Measurements from ENCODE around the gene EXOC4. TPM values are rescaled to one million over a fixed set of nuclear protein-coding genes. Genes with fewer than 3 reads are reported as not detected.

Gene EXOC4
- total RNA-seq, 2 experiments from 2014 or later = 58.0 to 59.9 TPM

GRCh38 chr7:133780912-133781311, 528.0 kb downstream of the EXOC4 start:
- Mint-ChIP-seq H3K9me3 (peaks cover 6% of the 10 kb centered on the region), H3K4me3 (no peak overlapping the region), H3K27ac (no peak overlapping the region), H3K27me3 (no peaks in the 10 kb centered on the region), H3K36me3 (ENCODE audit: low read depth) (peaks cover 29% of the 10 kb centered on the region), H3K4me1 (ENCODE audit: low read depth) (no peaks in the 10 kb centered on the region)
- H3K27me3 ChIP-seq (ENCODE audit: control insufficient read depth in 1 of 2, insufficient read depth in 2 of 2, low read length in 2 of 2) = no peaks in the 10 kb centered on the region
- ATAC-seq (ENCODE audit: poor library complexity) = no peak
- H3K27ac ChIP-seq (ENCODE audit: low read depth in 1 of 2, low read length in 2 of 2) = no peak overlapping the region
- no peak for TF ChIP-seq CTCF (IDR thresholded peaks at IDR 0.05)
- no peak for DNase-seq
- H3K4me3 ChIP-seq (ENCODE audit: low read length) = no peak overlapping the region
- peaks cover 0 to 3% of the 10 kb centered on the region in 2 experiments for H3K9me3 ChIP-seq (ENCODE audit: control insufficient read depth in 1 of 2, insufficient read depth in 1 of 2, low read length in 2 of 2)
- ChIA-PET POLR2A (no interaction called here), CTCF (no interaction called here)
- no peaks in the 10 kb centered on the region for H3K4me1 ChIP-seq (ENCODE audit: insufficient read depth, low read length)
- intact Hi-C loops (cut with DNase I, micrococcal nuclease) = no loop called here
- no peaks in the 10 kb centered on the region for H3K36me3 ChIP-seq (ENCODE audit: insufficient read depth, low read length)

GRCh38 chr7:133781486-133782090, 528.7 kb downstream of the EXOC4 start:
- no peaks in the 10 kb centered on the region for H3K27me3 Mint-ChIP-seq

GRCh38 chr7:133782470-133782869, 529.6 kb downstream of the EXOC4 start:
- Histone ChIP-seq H3K27ac (ENCODE audit: low read depth in 1 of 2, low read length in 2 of 2) (no peak overlapping the region), H3K4me3 (ENCODE audit: low read length) (no peak overlapping the region), H3K9me3 (ENCODE audit: control insufficient read depth in 1 of 2, insufficient read depth in 1 of 2, low read length in 2 of 2) (peaks cover 0 to 3% of the 10 kb centered on the region in 2 experiments), H3K4me1 (ENCODE audit: insufficient read depth, low read length) (no peaks in the 10 kb centered on the region), H3K36me3 (ENCODE audit: insufficient read depth, low read length) (no peaks in the 10 kb centered on the region), H3K27me3 (ENCODE audit: control insufficient read depth in 1 of 2, insufficient read depth in 2 of 2, low read length in 2 of 2) (no peaks in the 10 kb centered on the region)
- intact Hi-C loops (cut with DNase I, micrococcal nuclease) = no loop called here
- POLR2A ChIA-PET = no interaction called here
- H3K4me3 Mint-ChIP-seq = no peak overlapping the region
- DNase-seq (no peak), ATAC-seq (ENCODE audit: poor library complexity) (no peak)
- H3K9me3 Mint-ChIP-seq = peaks cover 4% of the 10 kb centered on the region
- H3K27me3 Mint-ChIP-seq = no peaks in the 10 kb centered on the region
- H3K27ac Mint-ChIP-seq = no peak overlapping the region
- CTCF ChIA-PET = no interaction called here
- peaks cover 19% of the 10 kb centered on the region for H3K36me3 Mint-ChIP-seq (ENCODE audit: low read depth)
- TF ChIP-seq CTCF (IDR thresholded peaks at IDR 0.05) = no peak
- no peaks in the 10 kb centered on the region for H3K4me1 Mint-ChIP-seq (ENCODE audit: low read depth)

More at GRCh38 chr7:133781486-133782090, 528.7 kb downstream of the EXOC4 start:
- POLR2A ChIA-PET = no interaction called here
- H3K36me3 ChIP-seq (ENCODE audit: insufficient read depth, low read length) = no peaks in the 10 kb centered on the region
- no peak for DNase-seq
- Mint-ChIP-seq H3K27ac (no peak overlapping the region), H3K4me3 (no peak overlapping the region), H3K9me3 (peaks cover 6% of the 10 kb centered on the region), H3K4me1 (ENCODE audit: low read depth) (no peaks in the 10 kb centered on the region), H3K36me3 (ENCODE audit: low read depth) (peaks cover 28% of the 10 kb centered on the region)
- intact Hi-C loops (cut with DNase I, micrococcal nuclease) = no loop called here
- no peak for ATAC-seq (ENCODE audit: poor library complexity)
- no peak overlapping the region for H3K4me3 ChIP-seq (ENCODE audit: low read length)
- H3K4me1 ChIP-seq (ENCODE audit: insufficient read depth, low read length) = no peaks in the 10 kb centered on the region
- TF ChIP-seq CTCF (IDR thresholded peaks at IDR 0.05) = no peak
- CTCF ChIA-PET = interaction anchor here (0.6 kb wide), 1 partner anchor 70 kb away, joined by 3 read pairs; no protein-coding TSS in a partner anchor
- no peak overlapping the region for H3K27ac ChIP-seq (ENCODE audit: low read depth in 1 of 2, low read length in 2 of 2)
- H3K9me3 ChIP-seq (ENCODE audit: control insufficient read depth in 1 of 2, insufficient read depth in 1 of 2, low read length in 2 of 2) = peaks cover 0 to 3% of the 10 kb centered on the region in 2 experiments
- H3K27me3 ChIP-seq (ENCODE audit: control insufficient read depth in 1 of 2, insufficient read depth in 2 of 2, low read length in 2 of 2) = no peaks in the 10 kb centered on the region
